ENCODE measurements around the gene NEU3. TPM values are rescaled to one million over a fixed set of nuclear protein-coding genes. Genes with fewer than 3 reads are reported as not detected.

Gene NEU3
- total RNA-seq, 6 donors from 2014 or later, result 6.2 to 36.7 (median 11.5) TPM

DNA sequence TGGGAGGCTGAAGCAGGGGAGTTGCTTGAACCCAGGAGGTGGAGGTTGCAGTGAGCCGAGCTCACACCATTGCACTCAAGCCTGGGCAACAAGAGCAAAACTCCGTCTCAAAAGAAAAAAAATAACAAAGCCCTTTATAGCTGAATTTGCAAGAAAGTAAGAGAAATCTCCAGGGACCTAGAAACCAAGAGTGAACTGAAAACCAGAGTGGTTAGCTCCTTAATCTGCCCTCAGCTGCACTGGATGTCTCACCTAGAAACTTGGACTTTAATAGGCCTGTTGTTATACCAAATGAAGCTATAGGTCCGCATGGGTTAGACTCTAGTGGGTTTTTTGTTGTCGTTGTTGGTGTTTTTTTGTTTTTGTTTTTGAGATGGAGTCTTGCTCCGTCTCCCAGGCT lies 4.1 kb downstream of the NEU3 start:
- ATAC-seq (ENCODE audit: low FRiP score in 2 of 2), result no peak
- no peak overlapping the region for H3K4me3 ChIP-seq
- H3K4me1 ChIP-seq, result peaks cover 0 to 17% (median 3%) of the 10 kb centered on the region in 4 donors
- H3K27ac ChIP-seq, result no peak overlapping the region
- no peaks in the 10 kb centered on the region for H3K27me3 ChIP-seq
- TF ChIP-seq CTCF (IDR thresholded peaks at IDR 0.05) (no peak), POLR2AphosphoS5 (IDR thresholded peaks at IDR 0.05) (no peak), POLR2A (IDR thresholded peaks at IDR 0.05) (no peak), EP300 (IDR thresholded peaks at IDR 0.05) (no peak)
- WGBS, 2 donors, result 96 to 97% methylated on average over 5 of the region's 5 CpGs
- no peak for DNase-seq
- H3K36me3 ChIP-seq, result peaks cover 7 to 13% (median 11%) of the 10 kb centered on the region in 4 donors
- no peaks in the 10 kb centered on the region for H3K9me3 ChIP-seq

DNA sequence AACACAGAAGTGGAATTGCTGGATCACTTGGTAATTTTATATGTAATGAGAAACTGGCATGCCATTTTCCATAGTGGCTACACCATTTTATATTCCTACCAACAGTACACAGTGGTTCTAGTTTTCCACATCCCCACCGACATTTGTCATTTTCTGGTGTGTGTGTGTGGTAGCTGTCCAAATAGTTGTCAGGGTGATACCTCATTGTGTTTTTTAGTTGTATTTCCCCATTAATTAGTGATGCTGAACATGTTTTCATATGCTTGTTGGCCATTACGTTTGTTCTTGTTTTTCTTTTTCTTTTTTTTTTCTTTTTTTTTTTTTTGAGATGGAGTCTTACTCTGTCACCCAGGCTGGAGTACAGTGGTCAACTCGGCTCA lies 12.2 kb downstream of the NEU3 start:
- 87 to 94% methylated on average over 3 of the region's 3 CpGs for WGBS, 2 donors
- no peaks in the 10 kb centered on the region for H3K4me1 ChIP-seq
- peaks cover 0 to 14% (median 9%) of the 10 kb centered on the region in 4 donors for H3K36me3 ChIP-seq
- no peaks in the 10 kb centered on the region for H3K27me3 ChIP-seq
- DNase-seq (no peak), ATAC-seq (ENCODE audit: low FRiP score in 2 of 2) (no peak)
- no peak overlapping the region for H3K27ac ChIP-seq
- H3K4me3 ChIP-seq, result no peak overlapping the region
- TF ChIP-seq POLR2A (IDR thresholded peaks at IDR 0.05) (no peak), CTCF (IDR thresholded peaks at IDR 0.05) (no peak), POLR2AphosphoS5 (IDR thresholded peaks at IDR 0.05) (no peak), EP300 (IDR thresholded peaks at IDR 0.05) (no peak)
- no peaks in the 10 kb centered on the region for H3K9me3 ChIP-seq

DNA sequence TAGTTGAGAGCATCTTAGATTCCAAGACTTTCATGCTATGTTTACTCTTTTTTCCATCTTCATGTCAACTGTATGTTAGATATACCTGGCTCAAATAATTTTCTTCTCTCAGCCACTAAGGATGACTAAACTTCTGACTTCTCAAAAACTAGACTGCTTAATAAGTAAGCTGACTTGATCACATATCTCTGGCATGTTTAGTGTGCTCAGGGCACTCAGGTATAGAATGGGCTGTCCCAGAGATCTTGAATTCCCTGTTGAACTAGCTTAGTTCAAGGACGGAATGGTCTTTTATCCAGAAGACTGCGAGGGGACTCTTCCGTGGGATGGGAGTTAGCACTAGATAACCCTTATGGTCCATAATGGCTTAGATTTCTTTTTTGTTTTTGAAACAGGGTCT lies 13.0 kb downstream of the NEU3 start:
- ATAC-seq (ENCODE audit: low FRiP score in 2 of 2) (no peak), DNase-seq (no peak)
- TF ChIP-seq EP300 (IDR thresholded peaks at IDR 0.05) (no peak), POLR2AphosphoS5 (IDR thresholded peaks at IDR 0.05) (no peak), POLR2A (IDR thresholded peaks at IDR 0.05) (no peak), CTCF (IDR thresholded peaks at IDR 0.05) (no peak)
- Histone ChIP-seq H3K36me3 (peaks cover 0 to 21% (median 16%) of the 10 kb centered on the region in 4 donors), H3K9me3 (no peaks in the 10 kb centered on the region), H3K4me3 (no peak overlapping the region), H3K27ac (no peak overlapping the region), H3K27me3 (no peaks in the 10 kb centered on the region), H3K4me1 (no peaks in the 10 kb centered on the region)
- WGBS, 2 donors, result 81 to 89% methylated on average over 3 of the region's 3 CpGs

- Histone ChIP-seq H3K27ac (no peak overlapping the region), H3K27me3 (no peaks in the 10 kb centered on the region), H3K9me3 (no peaks in the 10 kb centered on the region), H3K4me3 (no peak overlapping the region), H3K4me1 (no peaks in the 10 kb centered on the region), H3K36me3 (peaks cover 0 to 23% (median 18%) of the 10 kb centered on the region in 4 donors)
- no peak for ATAC-seq (ENCODE audit: low FRiP score in 2 of 2)
- no peak for DNase-seq
- 89 to 91% methylated on average over 1 of the region's 1 CpG for WGBS, 2 donors
- TF ChIP-seq POLR2AphosphoS5 (IDR thresholded peaks at IDR 0.05) (no peak), CTCF (IDR thresholded peaks at IDR 0.05) (no peak), EP300 (IDR thresholded peaks at IDR 0.05) (no peak), POLR2A (IDR thresholded peaks at IDR 0.05) (no peak)
Measured at GRCh38 chr11:75002516-75002915, 13.8 kb downstream of the NEU3 start.

DNA sequence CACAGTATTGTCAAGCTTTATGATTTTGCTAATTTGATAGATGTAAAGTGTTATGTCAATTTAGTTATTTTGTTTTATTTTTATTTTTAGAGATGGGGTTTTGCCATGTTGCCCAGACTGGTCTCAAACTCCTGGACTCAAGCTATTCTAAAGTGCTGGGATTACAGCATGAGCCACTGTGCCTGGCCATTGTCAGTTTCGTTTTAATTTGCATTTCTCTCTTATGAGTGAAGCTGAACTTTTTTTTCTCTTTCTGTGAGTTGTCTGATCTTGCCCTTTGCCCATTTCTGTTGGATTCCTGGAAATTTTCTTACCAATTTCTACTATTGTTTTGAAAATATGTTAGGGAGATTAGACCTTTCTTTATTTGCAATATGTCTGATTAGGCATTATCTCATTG lies 15.5 kb downstream of the NEU3 start:
- TF ChIP-seq EP300 (IDR thresholded peaks at IDR 0.05) (no peak), POLR2AphosphoS5 (IDR thresholded peaks at IDR 0.05) (no peak), CTCF (IDR thresholded peaks at IDR 0.05) (no peak), POLR2A (IDR thresholded peaks at IDR 0.05) (no peak)
- no peaks in the 10 kb centered on the region for H3K4me1 ChIP-seq

More for the DNA sequence above, 15.5 kb downstream of the NEU3 start:
- no peak overlapping the region for H3K4me3 ChIP-seq
- H3K27me3 ChIP-seq, result no peaks in the 10 kb centered on the region
- 75 to 88% methylated on average over 1 of the region's 1 CpG for WGBS, 2 donors
- ATAC-seq (ENCODE audit: low FRiP score in 2 of 2) (no peak), DNase-seq (no peak)
- no peaks in the 10 kb centered on the region for H3K9me3 ChIP-seq
- no peak overlapping the region for H3K27ac ChIP-seq
- peaks cover 0 to 23% (median 18%) of the 10 kb centered on the region in 4 donors for H3K36me3 ChIP-seq

All from upper lobe of left lung (tissue), 6 donors.